GM21447 (cell line): ENCODE results near the gene MTX2.
"Not testable (repeated sequence)": the region's sequence is repeated elsewhere in the genome, so short reads cannot be mapped to it uniquely, and the experiment has no call there.

Experiments
- ATAC-seq: cut with Tn5 transposase; IDR thresholded peaks from one replicate; pipeline ENCODE4 v1.9.1; 2021; ENCODE audit not compliant: unreplicated experiment

Gene MTX2

DNA sequence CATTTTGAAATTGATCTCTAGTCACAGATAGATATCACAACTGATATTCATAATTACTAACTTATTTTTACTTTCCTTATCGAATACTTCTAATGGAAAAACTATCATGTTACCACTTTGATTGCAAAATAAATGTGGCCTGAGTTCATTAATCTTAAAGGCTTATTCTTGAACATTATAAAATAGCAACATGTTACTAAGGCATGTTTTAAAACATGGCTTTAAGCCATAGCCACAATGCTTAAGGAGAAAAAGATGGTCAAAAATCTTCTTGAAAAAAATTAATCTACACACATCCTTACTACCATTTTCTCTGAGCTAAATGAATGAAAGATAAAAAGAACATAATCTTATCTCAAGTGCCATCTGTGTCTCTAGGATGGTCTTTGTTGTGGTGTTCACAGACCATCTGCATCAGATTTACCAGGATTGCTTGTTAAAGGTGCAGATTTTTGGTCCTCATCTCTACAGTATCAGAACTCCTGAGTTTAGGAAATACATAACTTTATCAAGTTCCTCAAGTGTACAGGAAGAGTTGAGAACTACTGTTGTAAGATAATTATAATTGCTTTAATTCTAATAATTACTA lies 15.3 kb downstream of the MTX2 start:
- ATAC-seq = no peak

DNA sequence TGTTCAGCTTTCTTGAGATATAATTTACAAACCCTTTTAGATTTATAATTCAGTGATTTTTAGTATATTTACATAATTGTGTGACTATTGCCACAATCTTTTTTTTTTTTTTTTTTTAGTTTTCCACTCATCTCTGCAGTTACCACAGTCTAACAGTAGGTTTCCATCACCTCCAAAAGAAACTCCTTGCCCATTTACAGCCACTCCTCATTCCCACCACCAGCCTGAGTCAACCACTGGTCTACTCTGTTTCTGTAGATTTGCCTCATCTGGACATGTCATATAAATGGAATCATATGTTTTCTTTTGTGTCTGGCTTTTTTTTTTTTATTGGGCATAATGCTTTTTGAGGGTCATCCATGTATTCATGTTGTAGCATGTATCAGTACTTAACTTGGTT lies 16.1 kb downstream of the MTX2 start:
- no peak for ATAC-seq

DNA sequence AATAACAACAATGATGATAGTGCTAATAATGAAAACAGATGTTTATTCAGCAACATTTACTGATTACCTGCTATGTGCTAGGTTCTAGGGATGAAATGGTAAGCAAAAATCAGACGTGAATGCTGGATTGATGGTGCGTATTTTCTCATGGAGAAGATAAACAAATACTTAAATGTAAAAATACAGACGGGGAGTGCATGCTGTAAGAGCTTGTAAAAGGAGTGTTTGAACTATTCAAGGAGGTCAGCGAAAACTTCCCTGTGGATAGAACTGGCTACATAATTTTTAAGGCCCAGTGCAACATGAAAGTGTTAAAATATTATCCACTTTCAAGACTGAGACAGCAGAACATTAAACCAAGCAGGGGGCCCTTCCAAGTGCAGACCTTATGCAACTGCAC lies 22.1 kb downstream of the MTX2 start:
- ATAC-seq = no peak

GRCh38 chr2:176291809-176292283 lies 22.6 kb downstream of the MTX2 start:
- ATAC-seq = peak; percentile 92

- no peak for ATAC-seq
Measured at GRCh38 chr2:176292608-176293007, 23.4 kb downstream of the MTX2 start.

DNA sequence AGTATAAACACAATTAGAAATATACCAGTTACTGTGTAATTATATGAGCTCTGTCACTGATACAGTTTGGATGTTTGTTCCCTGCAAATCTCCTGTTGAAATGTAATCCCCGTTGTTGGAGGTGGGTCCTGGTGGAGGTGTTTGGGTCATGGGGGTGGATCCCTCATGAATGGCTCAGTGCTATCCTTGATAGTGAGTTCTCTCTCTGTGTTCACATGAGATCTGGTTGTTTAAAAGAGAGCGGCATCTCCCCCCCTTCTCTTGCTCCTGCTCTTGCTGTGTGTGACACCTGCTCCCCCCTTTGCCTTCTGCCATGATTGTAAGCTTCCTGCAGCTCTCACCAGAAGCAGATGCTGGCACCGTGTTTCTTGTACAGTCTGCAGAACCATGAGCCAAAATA lies 24.1 kb downstream of the MTX2 start:
- ATAC-seq = no peak

- no peak for ATAC-seq
Measured at GRCh38 chr2:176297067-176297466, 27.8 kb downstream of the MTX2 start.

DNA sequence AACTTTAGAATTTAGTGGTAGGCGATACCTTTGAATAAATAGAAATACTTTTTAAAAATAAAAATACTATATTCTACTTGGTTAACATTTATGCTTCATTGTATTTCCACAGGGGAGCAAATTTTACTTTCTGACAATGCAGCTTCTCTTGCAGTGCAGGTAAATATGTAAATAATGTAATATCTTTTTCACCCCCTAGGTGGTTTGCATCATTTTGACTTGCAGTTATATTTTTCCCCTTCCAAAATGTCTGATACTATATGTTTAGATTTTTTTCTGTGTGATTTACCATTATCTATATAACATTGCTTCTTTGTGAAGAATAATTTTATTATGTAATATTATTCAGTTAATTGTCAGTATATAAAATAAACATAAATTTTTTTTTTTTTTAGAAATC lies 28.5 kb downstream of the MTX2 start:
- no peak for ATAC-seq

GRCh38 chr2:176306020-176306419 lies 36.8 kb downstream of the MTX2 start:
- ATAC-seq = not testable (repeated sequence)

GRCh38 chr2:176317199-176317598 lies 48.0 kb downstream of the MTX2 start:
- no peak for ATAC-seq

- ATAC-seq = no peak
Measured at GRCh38 chr2:176317623-176318065, 48.4 kb downstream of the MTX2 start.

GRCh38 chr2:176321916-176322315 lies 52.7 kb downstream of the MTX2 start:
- no peak for ATAC-seq

DNA sequence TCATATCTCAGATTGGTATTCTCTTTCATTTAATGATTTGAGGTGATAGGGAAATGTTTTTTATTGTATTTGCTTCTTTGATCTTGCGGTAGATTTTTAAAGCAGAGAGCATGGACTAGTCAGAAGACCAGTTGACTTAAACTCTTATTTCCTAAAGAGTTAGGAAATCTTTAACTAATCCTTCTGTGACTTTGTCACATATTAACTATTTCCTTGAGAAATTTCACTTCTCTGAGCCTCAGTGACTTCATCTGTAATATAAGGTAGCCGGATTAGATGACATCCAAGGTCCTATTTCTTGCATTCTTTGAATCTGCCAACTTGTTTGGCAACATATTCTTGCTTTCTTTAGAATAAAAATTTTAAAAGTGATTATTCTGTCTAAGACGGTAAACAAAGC lies 55.6 kb downstream of the MTX2 start:
- ATAC-seq = no peak

- ATAC-seq = no peak
Measured at GRCh38 chr2:176325732-176326131, 56.5 kb downstream of the MTX2 start.

DNA sequence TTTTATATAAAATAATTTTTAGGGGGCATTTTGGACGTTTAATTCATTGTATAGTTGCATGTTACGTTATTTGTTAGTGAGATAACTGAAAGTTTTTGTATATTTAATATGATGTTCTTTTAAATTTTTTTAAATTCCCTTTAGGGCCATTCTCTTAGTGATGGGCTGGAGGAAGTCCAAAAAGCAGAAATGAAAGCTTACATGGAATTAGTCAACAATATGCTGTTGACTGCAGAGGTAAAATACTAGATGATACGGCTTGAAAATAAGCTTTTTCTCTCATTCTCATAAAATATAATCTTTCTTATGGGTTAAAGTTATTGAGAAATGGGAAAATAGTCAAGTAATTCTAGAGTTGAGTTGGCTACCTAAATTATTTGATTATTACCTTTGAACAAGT lies 58.9 kb downstream of the MTX2 start:
- ATAC-seq = no peak

- no peak for ATAC-seq
Measured at GRCh38 chr2:176330612-176331011, 61.4 kb downstream of the MTX2 start.

GRCh38 chr2:176331646-176332045 lies 62.4 kb downstream of the MTX2 start:
- ATAC-seq = no peak

GRCh38 chr2:176334729-176335128 lies 65.5 kb downstream of the MTX2 start:
- no peak for ATAC-seq

GRCh38 chr2:176338395-176338794 lies 69.2 kb downstream of the MTX2 start:
- no peak for ATAC-seq

DNA sequence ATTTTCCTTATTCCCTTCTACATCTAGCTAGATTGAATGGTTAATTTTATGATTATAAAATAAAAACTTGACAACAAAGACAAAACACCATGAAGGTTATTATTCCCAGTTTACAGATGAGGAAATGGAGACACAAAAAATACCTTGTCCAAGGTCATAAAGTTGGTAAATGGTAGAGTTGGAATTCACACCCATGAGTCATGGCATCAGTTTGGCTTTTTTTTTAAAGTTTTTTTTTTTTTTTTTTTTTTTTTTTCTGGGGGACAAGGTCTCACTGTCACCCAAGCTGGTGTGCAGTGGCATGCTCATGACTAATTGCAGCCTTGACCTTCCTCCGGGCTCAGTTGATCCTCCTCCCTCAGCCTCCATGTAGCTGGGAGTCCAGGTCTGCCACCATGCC lies 70.0 kb downstream of the MTX2 start:
- ATAC-seq = no peak

DNA sequence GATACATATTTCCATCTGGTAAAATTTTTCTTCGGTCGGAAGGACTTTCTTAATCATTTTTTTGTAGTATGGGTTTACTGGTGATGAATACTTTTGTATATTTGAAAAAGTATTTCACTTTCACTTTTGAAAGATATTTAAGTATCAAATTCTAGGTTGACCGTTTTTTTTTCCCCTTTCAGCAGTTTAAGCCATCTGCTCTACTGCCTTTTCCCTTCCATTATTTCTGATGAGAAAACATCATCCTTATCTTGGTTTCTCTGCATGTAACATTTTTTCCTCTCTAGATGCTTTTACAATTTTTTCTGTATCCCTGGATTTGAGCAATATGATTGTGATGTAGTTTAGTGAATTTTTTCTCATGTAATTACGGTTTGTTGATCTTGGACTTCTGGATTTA lies 87.0 kb downstream of the MTX2 start:
- ATAC-seq = no peak

- ATAC-seq = no peak
Measured at GRCh38 chr2:176364273-176364977, 95.2 kb downstream of the MTX2 start.

GRCh38 chr2:176368349-176368748 lies 99.1 kb downstream of the MTX2 start:
- no peak for ATAC-seq
